A172 (cell line): Measurements from ENCODE around the gene CPNE4. TPM values are rescaled to one million over a fixed set of nuclear protein-coding genes. Genes with fewer than 3 reads are reported as not detected.
"Not testable (repeated sequence)": the region's sequence is repeated elsewhere in the genome, so short reads cannot be mapped to it uniquely, and the experiment has no call there.

Experiments
- DNase-seq: peaks from one replicate; pipeline ENCODE4 v3.0.0-alpha.2; 2015; ENCODE audit warnings: low spot score
- total RNA-seq: library from RNA; depleted of rRNA; stranded (reverse); fragments of >200 nt; shearing (Covaris generic); gene quantifications from 2 replicates; pipeline ENCODE4 v1.2.3, GENCODE V29; 2014

CPNE4 gene
- total RNA-seq, 1 experiment from 2014 or later = not detected

- no peak for DNase-seq
Observed at GRCh38 chr3:131538968-131539367, 495.8 kb downstream of the CPNE4 start.

GRCh38 chr3:131537531-131537930, 497.3 kb downstream of the CPNE4 start:
- DNase-seq = no peak

GRCh38 chr3:131535596-131535995, 499.2 kb downstream of the CPNE4 start:
- DNase-seq = no peak

GRCh38 chr3:131535131-131535530, 499.7 kb downstream of the CPNE4 start:
- DNase-seq = no peak

GRCh38 chr3:131532645-131533044, 502.2 kb downstream of the CPNE4 start:
- DNase-seq = no peak

- no peak for DNase-seq
Observed at GRCh38 chr3:131530843-131531242, 504.0 kb downstream of the CPNE4 start.

GRCh38 chr3:131530388-131530787, 504.4 kb downstream of the CPNE4 start:
- DNase-seq = no peak

GRCh38 chr3:131526801-131527347, 507.9 kb downstream of the CPNE4 start:
- DNase-seq = no peak

GRCh38 chr3:131518680-131519079, 516.1 kb downstream of the CPNE4 start:
- no peak for DNase-seq

- DNase-seq = no peak
Observed at GRCh38 chr3:131505421-131505820, 529.4 kb downstream of the CPNE4 start.

GRCh38 chr3:131503320-131503635, 531.5 kb downstream of the CPNE4 start:
- DNase-seq = peak; percentile 10

- peak; percentile 84 for DNase-seq
Observed at GRCh38 chr3:131502530-131503319, 532.1 kb downstream of the CPNE4 start, which contains the start of gene MRPL3. TSS of gene MRPL3 (minus strand) at chr3:131502971. CDS start at chr3:131502821, 150 bp downstream.

GRCh38 chr3:131501949-131502348, 532.9 kb downstream of the CPNE4 start:
- no peak for DNase-seq

- no peak for DNase-seq
Observed at GRCh38 chr3:131494706-131495105, 540.1 kb downstream of the CPNE4 start.

GRCh38 chr3:131491775-131492174, 543.0 kb downstream of the CPNE4 start:
- no peak for DNase-seq

GRCh38 chr3:131491084-131491483, 543.7 kb downstream of the CPNE4 start:
- no peak for DNase-seq

- not testable (repeated sequence) for DNase-seq
Observed at GRCh38 chr3:131486545-131486944, 548.3 kb downstream of the CPNE4 start.

- no peak for DNase-seq
Observed at GRCh38 chr3:131485119-131485518, 549.7 kb downstream of the CPNE4 start.

- DNase-seq = no peak
Observed at GRCh38 chr3:131484496-131485111, 550.2 kb downstream of the CPNE4 start.
